Measurements from ENCODE around the gene PRPF8.
"Not testable (repeated sequence)": the region's sequence is repeated elsewhere in the genome, so short reads cannot be mapped to it uniquely, and the experiment has no call there.

Gene PRPF8

DNA sequence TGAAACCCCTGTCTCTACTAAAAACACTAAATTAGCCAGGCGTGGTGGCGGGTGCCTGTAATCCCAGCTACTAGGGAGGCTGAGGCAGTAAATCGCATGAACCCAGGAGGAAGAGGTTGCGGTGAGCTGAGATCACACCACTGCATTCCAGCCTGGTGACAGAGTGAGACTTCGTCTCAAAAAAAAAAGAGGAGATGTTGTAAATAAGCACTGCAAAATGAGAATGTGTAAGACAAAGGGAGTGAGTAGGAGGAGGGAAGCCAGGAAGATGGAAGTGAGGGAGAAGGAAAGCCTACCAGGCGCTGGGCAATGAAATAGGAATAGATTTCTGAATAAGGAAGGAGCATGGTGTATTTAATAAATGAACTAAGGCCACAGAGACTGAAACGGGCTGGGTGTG lies 8.7 kb upstream of the PRPF8 start:
- H4K20me1 ChIP-seq (ENCODE audit: insufficient read depth, low read length), result no peaks in the 10 kb centered on the region
- no peak overlapping the region for H3K27ac ChIP-seq (ENCODE audit: low read length)
- H3K79me2 ChIP-seq (ENCODE audit: low read length), result no peaks in the 10 kb centered on the region
- no peak overlapping the region for H3K9ac ChIP-seq (ENCODE audit: low read length)
- H3K4me1 ChIP-seq (ENCODE audit: low read length), result peaks cover 12% of the 10 kb centered on the region
- H3K9me3 ChIP-seq (ENCODE audit: insufficient read depth, low read length), result no peaks in the 10 kb centered on the region
- H3K36me3 ChIP-seq (replicated peaks; ENCODE audit: low read depth, low read length), result no peaks in the 10 kb centered on the region
- H3K4me3 ChIP-seq (ENCODE audit: low read length), result no peak overlapping the region
- no peak overlapping the region for H3K4me2 ChIP-seq (ENCODE audit: low read length)
- H3K27me3 ChIP-seq (ENCODE audit: low read depth, low read length), result no peaks in the 10 kb centered on the region
- H2AFZ ChIP-seq (ENCODE audit: low read depth, low read length), result no peak overlapping the region
- TF ChIP-seq, protein P1, sequence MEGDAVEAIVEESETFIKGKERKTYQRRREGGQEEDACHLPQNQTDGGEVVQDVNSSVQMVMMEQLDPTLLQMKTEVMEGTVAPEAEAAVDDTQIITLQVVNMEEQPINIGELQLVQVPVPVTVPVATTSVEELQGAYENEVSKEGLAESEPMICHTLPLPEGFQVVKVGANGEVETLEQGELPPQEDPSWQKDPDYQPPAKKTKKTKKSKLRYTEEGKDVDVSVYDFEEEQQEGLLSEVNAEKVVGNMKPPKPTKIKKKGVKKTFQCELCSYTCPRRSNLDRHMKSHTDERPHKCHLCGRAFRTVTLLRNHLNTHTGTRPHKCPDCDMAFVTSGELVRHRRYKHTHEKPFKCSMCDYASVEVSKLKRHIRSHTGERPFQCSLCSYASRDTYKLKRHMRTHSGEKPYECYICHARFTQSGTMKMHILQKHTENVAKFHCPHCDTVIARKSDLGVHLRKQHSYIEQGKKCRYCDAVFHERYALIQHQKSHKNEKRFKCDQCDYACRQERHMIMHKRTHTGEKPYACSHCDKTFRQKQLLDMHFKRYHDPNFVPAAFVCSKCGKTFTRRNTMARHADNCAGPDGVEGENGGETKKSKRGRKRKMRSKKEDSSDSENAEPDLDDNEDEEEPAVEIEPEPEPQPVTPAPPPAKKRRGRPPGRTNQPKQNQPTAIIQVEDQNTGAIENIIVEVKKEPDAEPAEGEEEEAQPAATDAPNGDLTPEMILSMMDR (IDR thresholded peaks at IDR 0.05; ENCODE audit: low read depth, low read length), result no peak
- TF ChIP-seq EZH2phosphoT487 (IDR thresholded peaks at IDR 0.05; ENCODE audit: low read depth), result no peak

- no peaks in the 10 kb centered on the region for H4K20me1 ChIP-seq (ENCODE audit: insufficient read depth, low read length)
- H2AFZ ChIP-seq (ENCODE audit: low read depth, low read length), result no peak overlapping the region
- H3K4me2 ChIP-seq (ENCODE audit: low read length), result no peak overlapping the region
- no peaks in the 10 kb centered on the region for H3K36me3 ChIP-seq (replicated peaks; ENCODE audit: low read depth, low read length)
- no peaks in the 10 kb centered on the region for H3K27me3 ChIP-seq (ENCODE audit: low read depth, low read length)
- peaks cover 10% of the 10 kb centered on the region for H3K4me1 ChIP-seq (ENCODE audit: low read length)
- H3K9ac ChIP-seq (ENCODE audit: low read length), result no peak overlapping the region
- H3K79me2 ChIP-seq (ENCODE audit: low read length), result no peaks in the 10 kb centered on the region
- H3K27ac ChIP-seq (ENCODE audit: low read length), result no peak overlapping the region
- no peaks in the 10 kb centered on the region for H3K9me3 ChIP-seq (ENCODE audit: insufficient read depth, low read length)
- TF ChIP-seq EZH2phosphoT487 (IDR thresholded peaks at IDR 0.05; ENCODE audit: low read depth), result no peak
- TF ChIP-seq, protein P1 (IDR thresholded peaks at IDR 0.05; ENCODE audit: low read depth, low read length), result no peak
- no peak overlapping the region for H3K4me3 ChIP-seq (ENCODE audit: low read length)
Measured at GRCh38 chr17:1690544-1691221, 6.0 kb upstream of the PRPF8 start.

DNA sequence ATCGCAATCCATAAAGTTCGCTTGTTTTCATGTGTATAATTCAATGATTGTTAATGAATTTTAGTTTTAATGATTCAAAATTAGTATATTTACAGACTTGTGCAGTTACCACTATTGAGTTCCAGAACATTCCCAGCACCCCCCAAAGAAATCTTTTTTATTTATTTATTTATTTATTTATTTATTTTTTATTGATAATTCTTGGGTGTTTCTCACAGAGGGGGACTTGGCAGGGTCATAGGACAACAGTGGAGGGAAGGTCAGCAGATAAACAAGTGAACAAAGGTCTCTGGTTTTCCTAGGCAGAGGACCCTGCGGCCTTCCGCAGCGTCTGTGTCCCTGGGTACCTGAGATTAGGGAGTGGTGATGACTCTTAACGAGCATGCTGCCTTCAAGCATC lies 3.7 kb upstream of the PRPF8 start:
- not testable (repeated sequence) for H2AFZ ChIP-seq (ENCODE audit: low read depth, low read length); H3K27ac ChIP-seq (ENCODE audit: low read length); H3K27me3 ChIP-seq (ENCODE audit: low read depth, low read length); H3K4me3 ChIP-seq (ENCODE audit: low read length); H3K4me1 ChIP-seq (ENCODE audit: low read length); H3K9ac ChIP-seq (ENCODE audit: low read length); H3K36me3 ChIP-seq (replicated peaks; ENCODE audit: low read depth, low read length); H3K4me2 ChIP-seq (ENCODE audit: low read length); H4K20me1 ChIP-seq (ENCODE audit: insufficient read depth, low read length); H3K9me3 ChIP-seq (ENCODE audit: insufficient read depth, low read length)
- peaks cover 12% of the 10 kb centered on the region for H3K79me2 ChIP-seq (ENCODE audit: low read length)

- H3K4me3 ChIP-seq (ENCODE audit: low read length), result no peak overlapping the region
- peaks cover 18% of the 10 kb centered on the region for H4K20me1 ChIP-seq (ENCODE audit: insufficient read depth, low read length)
- no peaks in the 10 kb centered on the region for H3K9me3 ChIP-seq (ENCODE audit: insufficient read depth, low read length)
- no peaks in the 10 kb centered on the region for H3K27me3 ChIP-seq (ENCODE audit: low read depth, low read length)
- H3K36me3 ChIP-seq (replicated peaks; ENCODE audit: low read depth, low read length), result peaks cover 20% of the 10 kb centered on the region
- TF ChIP-seq, protein P1 (IDR thresholded peaks at IDR 0.05; ENCODE audit: low read depth, low read length), result no peak
- no peak for TF ChIP-seq EZH2phosphoT487 (IDR thresholded peaks at IDR 0.05; ENCODE audit: low read depth)
- no peak overlapping the region for H3K4me2 ChIP-seq (ENCODE audit: low read length)
- no peak overlapping the region for H2AFZ ChIP-seq (ENCODE audit: low read depth, low read length)
- peaks cover 9% of the 10 kb centered on the region for H3K4me1 ChIP-seq (ENCODE audit: low read length)
- H3K27ac ChIP-seq (ENCODE audit: low read length), result no peak overlapping the region
- H3K9ac ChIP-seq (ENCODE audit: low read length), result no peak overlapping the region
- H3K79me2 ChIP-seq (ENCODE audit: low read length), result peaks cover 33% of the 10 kb centered on the region
Measured at GRCh38 chr17:1686086-1686485, 1.4 kb upstream of the PRPF8 start.

Data from OCI-LY3 (cell line).